ENCODE measurements around the gene IL1RAPL1.

The IL1RAPL1 gene

DNA sequence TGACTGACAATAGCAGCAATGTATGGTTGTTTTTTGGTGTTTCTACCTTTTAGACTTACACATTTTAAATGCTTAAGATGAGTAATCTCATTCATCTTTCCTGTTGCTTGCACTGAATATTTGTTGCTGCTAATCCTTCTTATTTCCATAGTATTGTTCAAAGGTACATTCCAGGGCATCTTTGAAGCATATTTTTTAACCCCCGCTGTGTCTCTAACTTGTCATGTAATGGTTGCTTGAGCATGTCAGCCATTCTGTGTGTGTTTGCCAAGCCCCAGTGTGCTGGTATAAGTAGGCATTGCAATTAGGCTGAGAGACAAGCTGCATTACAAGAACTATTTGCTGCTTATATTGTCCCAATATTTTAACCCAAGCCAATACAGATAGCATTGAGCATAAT is 87.9 kb downstream of the IL1RAPL1 start:
- no peaks in the 10 kb centered on the region for H3K79me2 ChIP-seq (ENCODE audit: insufficient read depth, low read length)
- no peak overlapping the region for H3K4me3 ChIP-seq (ENCODE audit: insufficient read depth, low read length, poor library complexity, severe bottlenecking)
- no peak overlapping the region for H3K27ac ChIP-seq (ENCODE audit: low read depth, low read length)
- TF ChIP-seq, protein P1, sequence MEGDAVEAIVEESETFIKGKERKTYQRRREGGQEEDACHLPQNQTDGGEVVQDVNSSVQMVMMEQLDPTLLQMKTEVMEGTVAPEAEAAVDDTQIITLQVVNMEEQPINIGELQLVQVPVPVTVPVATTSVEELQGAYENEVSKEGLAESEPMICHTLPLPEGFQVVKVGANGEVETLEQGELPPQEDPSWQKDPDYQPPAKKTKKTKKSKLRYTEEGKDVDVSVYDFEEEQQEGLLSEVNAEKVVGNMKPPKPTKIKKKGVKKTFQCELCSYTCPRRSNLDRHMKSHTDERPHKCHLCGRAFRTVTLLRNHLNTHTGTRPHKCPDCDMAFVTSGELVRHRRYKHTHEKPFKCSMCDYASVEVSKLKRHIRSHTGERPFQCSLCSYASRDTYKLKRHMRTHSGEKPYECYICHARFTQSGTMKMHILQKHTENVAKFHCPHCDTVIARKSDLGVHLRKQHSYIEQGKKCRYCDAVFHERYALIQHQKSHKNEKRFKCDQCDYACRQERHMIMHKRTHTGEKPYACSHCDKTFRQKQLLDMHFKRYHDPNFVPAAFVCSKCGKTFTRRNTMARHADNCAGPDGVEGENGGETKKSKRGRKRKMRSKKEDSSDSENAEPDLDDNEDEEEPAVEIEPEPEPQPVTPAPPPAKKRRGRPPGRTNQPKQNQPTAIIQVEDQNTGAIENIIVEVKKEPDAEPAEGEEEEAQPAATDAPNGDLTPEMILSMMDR (IDR thresholded peaks at IDR 0.05; ENCODE audit: insufficient read depth, low read length, poor library complexity, severe bottlenecking), result no peak
- TF ChIP-seq EZH2phosphoT487 (conservative IDR thresholded peaks at IDR 0.05; ENCODE audit: low read length), result no peak
- H3K9me3 ChIP-seq (ENCODE audit: insufficient read depth, low read length), result no peaks in the 10 kb centered on the region
- H3F3A ChIP-seq (ENCODE audit: insufficient read depth), result no peaks in the 10 kb centered on the region
- no peaks in the 10 kb centered on the region for H3K27me3 ChIP-seq (ENCODE audit: low read length)
- no peak overlapping the region for H3K4me2 ChIP-seq (ENCODE audit: low read depth, low read length, poor library complexity, severe bottlenecking)
- H3K36me3 ChIP-seq (ENCODE audit: low read length), result no peaks in the 10 kb centered on the region
- no peaks in the 10 kb centered on the region for H3K9me2 ChIP-seq (replicated peaks; ENCODE audit: insufficient read depth, low read length)
- no peak overlapping the region for H3K9ac ChIP-seq (ENCODE audit: low read length)
- no peaks in the 10 kb centered on the region for H4K20me1 ChIP-seq (ENCODE audit: low read depth, low read length)
- no peak overlapping the region for H2AFZ ChIP-seq (ENCODE audit: low read depth, low read length, severe bottlenecking)

DNA sequence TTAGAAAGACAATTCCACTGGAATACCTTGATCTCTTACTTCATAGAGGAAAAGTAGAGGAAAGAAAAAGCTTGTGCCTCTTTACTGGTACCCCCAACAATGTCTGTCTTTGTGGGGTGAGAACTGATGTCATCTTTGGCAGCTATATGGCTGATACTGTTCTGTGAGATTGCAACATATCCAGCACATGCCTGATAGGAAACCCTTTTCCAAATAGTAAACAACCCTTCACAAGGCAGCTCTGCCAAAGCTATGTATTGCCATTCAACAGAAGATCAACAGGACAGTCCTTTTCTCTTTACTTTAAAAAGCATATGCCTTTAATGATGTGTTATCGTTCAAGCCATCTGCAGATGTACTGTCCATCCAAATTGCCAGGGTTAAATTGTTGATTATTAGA is 105.9 kb downstream of the IL1RAPL1 start:
- no peak overlapping the region for H2AFZ ChIP-seq (ENCODE audit: low read depth, low read length, severe bottlenecking)
- H3K4me3 ChIP-seq (ENCODE audit: insufficient read depth, low read length, poor library complexity, severe bottlenecking), result no peak overlapping the region
- TF ChIP-seq, protein P1 (IDR thresholded peaks at IDR 0.05; ENCODE audit: insufficient read depth, low read length, poor library complexity, severe bottlenecking), result no peak
- TF ChIP-seq EZH2phosphoT487 (conservative IDR thresholded peaks at IDR 0.05; ENCODE audit: low read length), result no peak
- no peaks in the 10 kb centered on the region for H3K9me3 ChIP-seq (ENCODE audit: insufficient read depth, low read length)
- H3K27ac ChIP-seq (ENCODE audit: low read depth, low read length), result no peak overlapping the region
- no peaks in the 10 kb centered on the region for H3K79me2 ChIP-seq (ENCODE audit: insufficient read depth, low read length)
- H3K27me3 ChIP-seq (ENCODE audit: low read length), result no peaks in the 10 kb centered on the region
- H4K20me1 ChIP-seq (ENCODE audit: low read depth, low read length), result no peaks in the 10 kb centered on the region
- no peak overlapping the region for H3K9ac ChIP-seq (ENCODE audit: low read length)
- no peaks in the 10 kb centered on the region for H3K9me2 ChIP-seq (replicated peaks; ENCODE audit: insufficient read depth, low read length)
- H3K4me2 ChIP-seq (ENCODE audit: low read depth, low read length, poor library complexity, severe bottlenecking), result no peak overlapping the region
- H3F3A ChIP-seq (ENCODE audit: insufficient read depth), result no peaks in the 10 kb centered on the region
- H3K36me3 ChIP-seq (ENCODE audit: low read length), result no peaks in the 10 kb centered on the region

DNA sequence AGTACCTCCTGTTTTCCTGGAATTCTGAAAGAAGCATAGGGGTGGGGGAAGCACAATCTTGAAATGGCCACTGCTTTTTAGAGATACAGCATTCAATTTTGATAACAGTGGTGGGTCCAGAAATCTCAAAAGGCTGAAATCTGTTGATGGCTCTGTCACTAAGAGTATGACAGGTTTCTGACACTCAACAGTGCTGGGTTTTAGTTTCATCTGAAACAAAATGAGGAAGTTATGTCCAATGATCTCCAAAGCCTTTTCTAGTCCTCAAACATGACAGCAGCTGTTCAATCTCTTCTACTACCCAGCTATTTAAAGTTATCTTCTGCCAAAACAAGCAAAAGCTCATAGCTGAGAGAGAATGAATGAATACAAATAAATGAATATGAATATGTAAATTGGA is 110.5 kb downstream of the IL1RAPL1 start:
- Histone ChIP-seq H3K27me3 (ENCODE audit: low read length) (no peaks in the 10 kb centered on the region), H3K79me2 (ENCODE audit: insufficient read depth, low read length) (no peaks in the 10 kb centered on the region), H3K4me2 (ENCODE audit: low read depth, low read length, poor library complexity, severe bottlenecking) (no peak overlapping the region), H3K9me2 (replicated peaks; ENCODE audit: insufficient read depth, low read length) (no peaks in the 10 kb centered on the region), H3K4me3 (ENCODE audit: insufficient read depth, low read length, poor library complexity, severe bottlenecking) (no peak overlapping the region), H3K9ac (ENCODE audit: low read length) (no peak overlapping the region), H3K36me3 (ENCODE audit: low read length) (no peaks in the 10 kb centered on the region), H3K9me3 (ENCODE audit: insufficient read depth, low read length) (no peaks in the 10 kb centered on the region), H3F3A (ENCODE audit: insufficient read depth) (no peaks in the 10 kb centered on the region), H3K27ac (ENCODE audit: low read depth, low read length) (no peak overlapping the region), H2AFZ (ENCODE audit: low read depth, low read length, severe bottlenecking) (no peak overlapping the region), H4K20me1 (ENCODE audit: low read depth, low read length) (no peaks in the 10 kb centered on the region)
- no peak for TF ChIP-seq EZH2phosphoT487 (conservative IDR thresholded peaks at IDR 0.05; ENCODE audit: low read length)
- TF ChIP-seq, protein P1 (IDR thresholded peaks at IDR 0.05; ENCODE audit: insufficient read depth, low read length, poor library complexity, severe bottlenecking), result no peak
